ENCODE data around the gene PAF1.
A peak's percentile ranks its signal among the peaks of the same experiment; 100 is the strongest.

Gene PAF1

GRCh38 chr19:39385629-39386411 lies 5.1 kb downstream of the PAF1 start:
- peak; percentile 26 for DNase-seq (ENCODE audit: low read depth)
- TF ChIP-seq, protein P1, sequence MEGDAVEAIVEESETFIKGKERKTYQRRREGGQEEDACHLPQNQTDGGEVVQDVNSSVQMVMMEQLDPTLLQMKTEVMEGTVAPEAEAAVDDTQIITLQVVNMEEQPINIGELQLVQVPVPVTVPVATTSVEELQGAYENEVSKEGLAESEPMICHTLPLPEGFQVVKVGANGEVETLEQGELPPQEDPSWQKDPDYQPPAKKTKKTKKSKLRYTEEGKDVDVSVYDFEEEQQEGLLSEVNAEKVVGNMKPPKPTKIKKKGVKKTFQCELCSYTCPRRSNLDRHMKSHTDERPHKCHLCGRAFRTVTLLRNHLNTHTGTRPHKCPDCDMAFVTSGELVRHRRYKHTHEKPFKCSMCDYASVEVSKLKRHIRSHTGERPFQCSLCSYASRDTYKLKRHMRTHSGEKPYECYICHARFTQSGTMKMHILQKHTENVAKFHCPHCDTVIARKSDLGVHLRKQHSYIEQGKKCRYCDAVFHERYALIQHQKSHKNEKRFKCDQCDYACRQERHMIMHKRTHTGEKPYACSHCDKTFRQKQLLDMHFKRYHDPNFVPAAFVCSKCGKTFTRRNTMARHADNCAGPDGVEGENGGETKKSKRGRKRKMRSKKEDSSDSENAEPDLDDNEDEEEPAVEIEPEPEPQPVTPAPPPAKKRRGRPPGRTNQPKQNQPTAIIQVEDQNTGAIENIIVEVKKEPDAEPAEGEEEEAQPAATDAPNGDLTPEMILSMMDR (conservative IDR thresholded peaks at IDR 0.05; ENCODE audit: low read depth, low read length): no peak
- H3K4me3 ChIP-seq (ENCODE audit: low read depth, low read length): no peak overlapping the region

GRCh38 chr19:39384839-39385568 lies 5.9 kb downstream of the PAF1 start:
- H3K4me3 ChIP-seq (ENCODE audit: low read depth, low read length): no peak overlapping the region
- no peak for DNase-seq (ENCODE audit: low read depth)
- TF ChIP-seq, protein P1 (conservative IDR thresholded peaks at IDR 0.05; ENCODE audit: low read depth, low read length): no peak

- no peak overlapping the region for H3K4me3 ChIP-seq (ENCODE audit: low read depth, low read length)
- TF ChIP-seq, protein P1 (conservative IDR thresholded peaks at IDR 0.05; ENCODE audit: low read depth, low read length): no peak
- DNase-seq (ENCODE audit: low read depth): no peak
Measured at GRCh38 chr19:39382991-39383828, 7.7 kb downstream of the PAF1 start.

GRCh38 chr19:39381910-39382611 lies 8.8 kb downstream of the PAF1 start:
- TF ChIP-seq, protein P1 (conservative IDR thresholded peaks at IDR 0.05; ENCODE audit: low read depth, low read length): no peak
- H3K4me3 ChIP-seq (ENCODE audit: low read depth, low read length): no peak overlapping the region
- DNase-seq (ENCODE audit: low read depth): peak; percentile 58

GRCh38 chr19:39380521-39381502 lies 10.1 kb downstream of the PAF1 start:
- H3K4me3 ChIP-seq (ENCODE audit: low read depth, low read length): no peak overlapping the region
- TF ChIP-seq, protein P1 (conservative IDR thresholded peaks at IDR 0.05; ENCODE audit: low read depth, low read length): no peak
- DNase-seq (ENCODE audit: low read depth): no peak
